ENCODE results near the gene PDCD1LG2.
A peak's percentile ranks its signal among the peaks of the same experiment; 100 is the strongest.

PDCD1LG2 gene

DNA sequence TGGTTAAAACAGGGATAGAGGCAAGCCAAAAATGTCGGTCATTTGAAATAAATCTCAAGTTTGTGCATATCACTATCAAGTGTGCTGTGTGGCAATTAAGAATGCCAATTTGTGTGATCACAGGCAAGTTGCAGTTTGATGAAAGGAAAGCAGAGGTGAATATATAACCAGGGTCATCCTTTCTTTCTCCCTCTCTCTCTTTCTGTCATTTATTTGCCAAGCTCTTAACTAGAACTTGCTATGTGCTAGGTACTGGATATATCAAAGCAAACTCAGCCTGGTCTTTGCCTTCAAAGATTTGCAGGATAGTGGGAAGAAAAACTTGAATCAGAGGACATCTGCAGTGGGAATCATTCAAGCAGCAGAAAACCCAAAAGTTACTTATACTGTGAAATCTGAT lies 22.0 kb downstream of the PDCD1LG2 start:
- no peaks in the 10 kb centered on the region for H3K27me3 ChIP-seq (ENCODE audit: control insufficient read depth in 3 of 3, insufficient read depth in 3 of 3, low read depth in 1 of 3, low read length in 3 of 3)
- no peak overlapping the region for H2AK5ac ChIP-seq (ENCODE audit: low read depth, low read length)
- H3K27ac ChIP-seq (replicated peaks; ENCODE audit: low read length), result no peak overlapping the region
- H3K79me1 ChIP-seq (ENCODE audit: low read depth, low read length), result peaks cover 1% of the 10 kb centered on the region
- H3K4me1 ChIP-seq (ENCODE audit: control insufficient read depth in 2 of 2, insufficient read depth in 1 of 2, low read depth in 1 of 2, low read length in 2 of 2), result peaks cover 7 to 12% of the 10 kb centered on the region in 2 donors
- H2BK120ac ChIP-seq (ENCODE audit: low read depth, low read length), result no peak overlapping the region
- no peak overlapping the region for H3K18ac ChIP-seq (ENCODE audit: low read length)
- H3K14ac ChIP-seq (ENCODE audit: low read length), result no peak overlapping the region
- no peak overlapping the region for H2BK5ac ChIP-seq (ENCODE audit: low read length)
- no peak overlapping the region for H2AFZ ChIP-seq (ENCODE audit: low read length)
- no peak overlapping the region for H4K91ac ChIP-seq (ENCODE audit: low read depth, low read length, poor library complexity)
- H4K8ac ChIP-seq (ENCODE audit: low read depth, low read length), result no peak overlapping the region
- no peaks in the 10 kb centered on the region for H3K36me3 ChIP-seq (replicated peaks in 1 of 2; ENCODE audit: control insufficient read depth in 2 of 2, insufficient read depth in 2 of 2, low read length in 2 of 2)
- H3K9ac ChIP-seq (ENCODE audit: low read depth, low read length, poor library complexity), result no peak overlapping the region
- no CpG with 5 or more reads among the region's 1 CpG for WGBS, 2 donors (ENCODE audit: extremely low coverage in 2 of 2, insufficient read length in 2 of 2, insufficient replicate concordance in 1 of 2)
- H3K4ac ChIP-seq (ENCODE audit: low read length), result no peak overlapping the region
- H2BK15ac ChIP-seq (ENCODE audit: low read length), result no peak overlapping the region
- no peak overlapping the region for H3K23ac ChIP-seq (ENCODE audit: low read depth, low read length, poor library complexity)
- H3K4me3 ChIP-seq (ENCODE audit: low read length in 2 of 2), result no peak overlapping the region
- H3K9me3 ChIP-seq (replicated peaks in 1 of 2; ENCODE audit: control insufficient read depth in 2 of 2, insufficient read depth in 1 of 2, low read depth in 1 of 2, low read length in 2 of 2), result no peaks in the 10 kb centered on the region
- DNase-seq (ENCODE audit: low spot score), result no peak
- H3K4me2 ChIP-seq (ENCODE audit: insufficient read depth, low read length, poor library complexity, severe bottlenecking), result no peak overlapping the region
- H2BK12ac ChIP-seq (ENCODE audit: low read length), result no peak overlapping the region

DNA sequence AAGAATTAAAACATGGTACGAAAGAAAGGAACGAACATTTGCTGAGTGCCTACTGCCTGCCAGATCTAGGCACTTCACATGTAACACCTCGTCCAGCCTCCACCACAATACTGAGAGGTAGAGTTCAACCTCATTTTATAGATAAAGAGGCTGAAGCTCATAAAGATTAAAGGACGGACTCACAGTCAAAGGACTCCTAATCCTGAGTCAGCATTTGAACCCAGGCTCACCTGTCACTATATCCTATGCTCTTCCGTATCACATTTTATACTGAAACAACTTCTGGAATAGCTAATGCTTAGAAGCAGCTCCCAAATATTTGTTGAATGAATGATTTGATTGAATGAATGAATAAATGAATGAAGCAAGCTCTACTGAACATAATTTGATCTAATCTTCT lies 22.5 kb downstream of the PDCD1LG2 start:
- H4K8ac ChIP-seq (ENCODE audit: low read depth, low read length), result no peak overlapping the region
- peaks cover 7 to 12% of the 10 kb centered on the region in 2 donors for H3K4me1 ChIP-seq (ENCODE audit: control insufficient read depth in 2 of 2, insufficient read depth in 1 of 2, low read depth in 1 of 2, low read length in 2 of 2)
- no peak overlapping the region for H3K14ac ChIP-seq (ENCODE audit: low read length)
- no peak overlapping the region for H2BK5ac ChIP-seq (ENCODE audit: low read length)
- no peak overlapping the region for H3K4me2 ChIP-seq (ENCODE audit: insufficient read depth, low read length, poor library complexity, severe bottlenecking)
- H3K27ac ChIP-seq (replicated peaks; ENCODE audit: low read length), result no peak overlapping the region
- no peaks in the 10 kb centered on the region for H3K27me3 ChIP-seq (ENCODE audit: control insufficient read depth in 3 of 3, insufficient read depth in 3 of 3, low read depth in 1 of 3, low read length in 3 of 3)
- no peak overlapping the region for H2AK5ac ChIP-seq (ENCODE audit: low read depth, low read length)
- DNase-seq (ENCODE audit: low spot score), result no peak
- H3K36me3 ChIP-seq (replicated peaks in 1 of 2; ENCODE audit: control insufficient read depth in 2 of 2, insufficient read depth in 2 of 2, low read length in 2 of 2), result no peaks in the 10 kb centered on the region
- no peak overlapping the region for H3K4me3 ChIP-seq (ENCODE audit: low read length in 2 of 2)
- no peak overlapping the region for H2BK120ac ChIP-seq (ENCODE audit: low read depth, low read length)
- no peak overlapping the region for H2BK12ac ChIP-seq (ENCODE audit: low read length)
- no peak overlapping the region for H3K23ac ChIP-seq (ENCODE audit: low read depth, low read length, poor library complexity)
- no peak overlapping the region for H2AFZ ChIP-seq (ENCODE audit: low read length)
- WGBS, 2 donors (ENCODE audit: extremely low coverage in 2 of 2, insufficient read length in 2 of 2, insufficient replicate concordance in 1 of 2), result no CpG with 5 or more reads among the region's 5 CpGs
- H4K91ac ChIP-seq (ENCODE audit: low read depth, low read length, poor library complexity), result no peak overlapping the region
- no peak overlapping the region for H3K4ac ChIP-seq (ENCODE audit: low read length)
- no peak overlapping the region for H3K18ac ChIP-seq (ENCODE audit: low read length)
- H3K9ac ChIP-seq (ENCODE audit: low read depth, low read length, poor library complexity), result no peak overlapping the region
- H3K9me3 ChIP-seq (replicated peaks in 1 of 2; ENCODE audit: control insufficient read depth in 2 of 2, insufficient read depth in 1 of 2, low read depth in 1 of 2, low read length in 2 of 2), result no peaks in the 10 kb centered on the region
- no peak overlapping the region for H2BK15ac ChIP-seq (ENCODE audit: low read length)
- peaks cover under 1% of the 10 kb centered on the region for H3K79me1 ChIP-seq (ENCODE audit: low read depth, low read length)

DNA sequence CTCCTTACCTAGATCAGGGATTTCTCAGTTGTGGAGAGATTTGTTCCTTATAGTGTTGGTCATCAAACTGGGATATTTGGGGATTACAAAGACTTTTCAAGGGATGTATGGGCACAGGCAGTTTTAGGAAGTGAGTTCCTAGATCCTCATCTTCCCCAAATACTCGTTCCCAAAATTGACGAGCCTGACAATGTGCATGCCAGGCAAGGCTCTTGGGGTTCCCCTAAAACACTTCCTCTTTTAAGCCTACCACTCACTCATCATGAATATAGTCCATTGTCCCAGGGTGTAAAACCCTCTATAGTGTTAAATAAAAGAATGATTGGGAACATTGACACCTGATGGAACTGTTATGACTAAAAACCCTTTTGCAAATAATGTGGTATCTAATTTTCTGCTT lies 26.4 kb downstream of the PDCD1LG2 start:
- Histone ChIP-seq H3K27ac (replicated peaks; ENCODE audit: low read length) (no peak overlapping the region), H2AK5ac (ENCODE audit: low read depth, low read length) (no peak overlapping the region), H2BK15ac (ENCODE audit: low read length) (no peak overlapping the region), H4K8ac (ENCODE audit: low read depth, low read length) (no peak overlapping the region), H3K4me1 (ENCODE audit: control insufficient read depth in 2 of 2, insufficient read depth in 1 of 2, low read depth in 1 of 2, low read length in 2 of 2) (peaks cover 7 to 12% of the 10 kb centered on the region in 2 donors), H3K9ac (ENCODE audit: low read depth, low read length, poor library complexity) (no peak overlapping the region), H2AFZ (ENCODE audit: low read length) (no peak overlapping the region), H3K9me3 (replicated peaks in 1 of 2; ENCODE audit: control insufficient read depth in 2 of 2, insufficient read depth in 1 of 2, low read depth in 1 of 2, low read length in 2 of 2) (no peaks in the 10 kb centered on the region), H4K91ac (ENCODE audit: low read depth, low read length, poor library complexity) (no peak overlapping the region), H2BK120ac (ENCODE audit: low read depth, low read length) (no peak overlapping the region), H2BK5ac (ENCODE audit: low read length) (no peak overlapping the region), H3K36me3 (replicated peaks in 1 of 2; ENCODE audit: control insufficient read depth in 2 of 2, insufficient read depth in 2 of 2, low read length in 2 of 2) (no peaks in the 10 kb centered on the region), H3K4me2 (ENCODE audit: insufficient read depth, low read length, poor library complexity, severe bottlenecking) (no peak overlapping the region), H3K27me3 (ENCODE audit: control insufficient read depth in 3 of 3, insufficient read depth in 3 of 3, low read depth in 1 of 3, low read length in 3 of 3) (no peaks in the 10 kb centered on the region), H3K4me3 (ENCODE audit: low read length in 2 of 2) (no peak overlapping the region), H3K18ac (ENCODE audit: low read length) (no peak overlapping the region), H3K14ac (ENCODE audit: low read length) (no peak overlapping the region), H3K23ac (ENCODE audit: low read depth, low read length, poor library complexity) (no peak overlapping the region), H3K4ac (ENCODE audit: low read length) (no peak overlapping the region), H3K79me1 (ENCODE audit: low read depth, low read length) (no peaks in the 10 kb centered on the region), H2BK12ac (ENCODE audit: low read length) (no peak overlapping the region)
- WGBS, 2 donors (ENCODE audit: extremely low coverage in 2 of 2, insufficient read length in 2 of 2, insufficient replicate concordance in 1 of 2), result no CpG with 5 or more reads among the region's 2 CpGs
- DNase-seq (ENCODE audit: low spot score), result no peak

DNA sequence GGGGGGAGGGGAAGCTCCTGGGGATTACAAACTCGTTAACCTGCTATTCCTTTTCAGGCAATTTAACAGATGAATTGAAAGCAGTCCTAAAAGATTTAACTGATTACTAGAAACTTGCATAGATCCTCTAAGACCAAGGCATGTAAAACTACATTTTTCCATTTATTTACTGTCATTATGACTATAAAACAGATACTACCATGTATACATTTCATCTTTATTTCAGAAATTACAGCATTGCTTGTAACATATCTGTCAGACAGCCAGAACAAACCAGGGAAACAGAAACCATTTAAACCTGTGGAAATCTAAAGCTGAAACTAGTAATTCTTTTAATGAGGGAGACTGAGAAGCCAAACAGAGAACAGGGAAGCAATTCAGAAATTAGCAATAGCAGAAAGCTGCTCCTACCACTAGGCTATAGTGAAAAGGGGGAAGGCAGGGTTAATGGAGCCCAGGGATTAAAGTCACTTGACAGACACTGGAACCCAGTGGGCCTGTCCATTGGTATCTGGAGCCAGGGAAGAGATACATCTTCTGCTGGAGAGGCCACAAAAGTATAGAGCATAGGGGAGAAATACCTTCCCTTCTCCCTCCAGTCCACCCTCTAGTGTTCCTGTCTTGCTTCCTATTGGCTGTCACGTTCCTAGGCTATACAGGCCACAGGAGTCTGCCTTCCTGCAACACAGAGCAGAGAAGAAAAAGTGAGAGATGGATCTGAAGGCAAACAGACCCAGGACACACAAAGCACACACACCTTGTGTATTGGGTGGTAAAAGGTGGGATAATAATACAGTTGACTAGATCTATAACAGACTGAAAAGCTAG lies 33.8 kb downstream of the PDCD1LG2 start:
- Histone ChIP-seq H3K18ac (ENCODE audit: low read length) (no peak overlapping the region), H3K4ac (ENCODE audit: low read length) (no peak overlapping the region), H3K14ac (ENCODE audit: low read length) (no peak overlapping the region), H2AFZ (ENCODE audit: low read length) (peak overlapping the region; percentile 35), H3K9me3 (replicated peaks in 1 of 2; ENCODE audit: control insufficient read depth in 2 of 2, insufficient read depth in 1 of 2, low read depth in 1 of 2, low read length in 2 of 2) (no peaks in the 10 kb centered on the region), H2BK12ac (ENCODE audit: low read length) (no peak overlapping the region), H3K4me2 (ENCODE audit: insufficient read depth, low read length, poor library complexity, severe bottlenecking) (no peak overlapping the region), H3K27me3 (ENCODE audit: control insufficient read depth in 3 of 3, insufficient read depth in 3 of 3, low read depth in 1 of 3, low read length in 3 of 3) (no peaks in the 10 kb centered on the region), H3K23ac (ENCODE audit: low read depth, low read length, poor library complexity) (no peak overlapping the region), H3K79me1 (ENCODE audit: low read depth, low read length) (no peaks in the 10 kb centered on the region), H4K91ac (ENCODE audit: low read depth, low read length, poor library complexity) (no peak overlapping the region), H2BK5ac (ENCODE audit: low read length) (no peak overlapping the region), H2BK15ac (ENCODE audit: low read length) (no peak overlapping the region), H3K9ac (ENCODE audit: low read depth, low read length, poor library complexity) (no peak overlapping the region), H3K36me3 (replicated peaks in 1 of 2; ENCODE audit: control insufficient read depth in 2 of 2, insufficient read depth in 2 of 2, low read length in 2 of 2) (no peaks in the 10 kb centered on the region), H2AK5ac (ENCODE audit: low read depth, low read length) (no peak overlapping the region), H2BK120ac (ENCODE audit: low read depth, low read length) (no peak overlapping the region), H3K27ac (replicated peaks; ENCODE audit: low read length) (peak overlapping the region; percentile 22), H3K4me1 (ENCODE audit: control insufficient read depth in 2 of 2, insufficient read depth in 1 of 2, low read depth in 1 of 2, low read length in 2 of 2) (peaks cover 0 to 5% of the 10 kb centered on the region in 2 donors), H3K4me3 (ENCODE audit: low read length in 2 of 2) (no peak overlapping the region), H4K8ac (ENCODE audit: low read depth, low read length) (no peak overlapping the region)
- no CpG with 5 or more reads among the region's 2 CpGs for WGBS, 2 donors (ENCODE audit: extremely low coverage in 2 of 2, insufficient read length in 2 of 2, insufficient replicate concordance in 1 of 2)
- DNase-seq (ENCODE audit: low spot score), result no peak

Data from neuronal stem cell (in vitro differentiated cells).